Activated CD4-positive, alpha-beta T cell treated with anti-CD3 and anti-CD28 coated beads, Interleukin-2, Interleukin-4, amounts not matched to agents 100 ng/mL and 50 ng/mL, durations not matched to agents 16 hours and 8 hours (primary cell): ENCODE results near the gene ADARB2.

Experiments
- DNase-seq: peaks from one replicate; pipeline ENCODE4 v3.0.0-alpha.2; 2020; ENCODE audit warnings: low spot score

Gene ADARB2

DNA sequence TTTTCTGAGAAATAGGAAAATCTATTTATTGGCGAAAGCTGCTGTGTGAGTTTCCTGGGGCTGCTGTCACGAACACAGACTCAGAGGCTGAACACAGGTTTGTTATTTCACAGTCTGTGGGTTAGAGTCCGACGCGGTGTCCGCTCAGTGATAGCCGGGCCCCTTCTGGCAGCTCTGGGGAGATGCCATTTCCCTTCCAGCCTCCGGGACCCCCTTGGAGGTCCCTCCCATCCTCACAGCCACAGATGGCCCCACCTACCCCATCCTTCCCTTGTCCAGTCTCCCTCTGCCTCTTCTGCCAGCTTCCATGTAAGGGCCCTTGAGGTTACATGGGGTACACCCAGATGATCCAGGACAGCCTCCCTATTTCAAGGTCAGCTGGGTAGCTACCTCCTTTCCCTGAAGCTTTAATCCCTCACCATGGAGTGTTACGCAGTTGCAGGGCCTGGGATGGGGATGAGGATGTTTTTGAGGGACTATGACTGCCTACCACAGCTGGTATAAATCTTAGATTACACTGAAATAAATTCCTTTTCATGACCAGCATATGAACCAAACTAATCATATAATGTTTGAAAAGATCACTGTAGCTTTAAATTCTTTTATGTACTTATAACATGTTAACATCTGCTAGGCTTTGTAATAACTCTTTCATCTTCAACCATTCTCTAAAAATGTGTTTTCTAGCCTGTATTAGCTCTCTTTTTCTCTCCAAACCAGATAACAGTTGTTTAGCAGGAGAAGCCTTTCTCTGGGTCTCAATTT lies 582.6 kb downstream of the ADARB2 start:
- no peak for DNase-seq

DNA sequence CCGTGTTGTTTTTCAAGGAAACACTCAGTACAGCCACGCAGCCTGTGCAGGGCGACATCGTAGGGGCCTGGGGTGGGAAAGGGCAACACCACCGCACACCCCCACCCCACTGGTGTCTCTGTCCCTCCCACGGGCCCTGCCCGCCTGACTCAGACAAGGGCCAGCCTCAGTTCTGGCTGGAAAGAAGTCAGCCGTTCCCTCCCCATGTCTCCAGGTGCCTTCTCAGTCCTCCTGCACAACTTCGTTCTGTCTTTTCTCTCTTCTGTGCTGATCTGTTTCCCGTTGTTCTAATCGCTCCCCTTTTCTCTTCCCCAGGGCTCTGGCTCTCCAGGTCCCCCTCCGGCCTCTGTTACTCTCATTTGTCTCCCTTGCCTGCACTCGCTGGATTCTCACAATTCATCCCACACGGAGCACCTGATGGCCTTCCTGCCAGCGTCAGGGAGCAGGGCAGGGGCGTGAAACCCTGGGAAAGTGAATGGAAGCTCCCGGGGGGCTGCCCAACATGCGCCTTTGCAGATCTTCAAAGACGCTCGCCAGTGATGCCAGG lies 583.4 kb downstream of the ADARB2 start:
- no peak for DNase-seq

GRCh38 chr10:1153251-1153763 lies 584.0 kb downstream of the ADARB2 start:
- no peak for DNase-seq

- DNase-seq, result no peak
Observed at GRCh38 chr10:1152386-1153250, 584.7 kb downstream of the ADARB2 start.

- no peak for DNase-seq
Observed at GRCh38 chr10:1151076-1152033, 586.0 kb downstream of the ADARB2 start.

- no peak for DNase-seq
Observed at GRCh38 chr10:1150638-1150955, 586.7 kb downstream of the ADARB2 start.

GRCh38 chr10:1149793-1150637 lies 587.3 kb downstream of the ADARB2 start:
- peak; percentile 10 for DNase-seq

DNA sequence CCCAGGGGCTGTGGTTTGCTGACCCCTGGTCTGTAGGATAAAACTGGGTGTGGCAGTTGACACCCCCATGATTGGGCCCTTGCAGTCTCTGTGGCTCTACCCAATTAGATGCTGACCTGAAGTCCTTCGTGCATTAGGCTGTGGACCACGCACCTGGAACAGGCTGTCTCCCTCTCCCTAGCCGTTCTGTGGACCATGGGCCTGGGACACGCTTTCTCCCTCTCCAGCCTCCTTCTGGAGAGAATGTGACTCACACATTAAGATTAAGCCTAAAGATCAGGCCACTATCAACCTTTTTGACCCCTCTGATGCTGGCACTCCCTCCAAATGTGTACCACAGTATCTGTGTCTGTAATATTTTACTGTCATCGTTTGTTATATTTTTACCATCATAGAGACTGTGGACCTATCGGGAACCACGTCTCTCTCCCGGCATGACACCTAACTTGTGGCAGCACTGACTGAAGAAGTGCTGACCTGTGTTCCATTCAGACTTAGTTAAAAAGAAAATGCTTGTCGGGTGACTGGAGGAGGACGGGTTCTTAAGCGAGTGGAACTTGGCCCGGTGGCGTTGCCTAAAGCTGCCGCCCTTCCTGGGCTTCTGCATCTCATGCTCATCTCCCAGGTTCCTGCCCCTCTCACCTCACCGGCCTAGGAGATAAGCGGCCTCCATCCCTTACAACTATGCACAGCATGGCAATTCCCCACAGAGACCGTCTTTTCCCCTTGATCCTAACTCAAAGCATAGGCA lies 588.3 kb downstream of the ADARB2 start:
- no peak for DNase-seq

GRCh38 chr10:1147810-1148209 lies 589.5 kb downstream of the ADARB2 start:
- no peak for DNase-seq

DNA sequence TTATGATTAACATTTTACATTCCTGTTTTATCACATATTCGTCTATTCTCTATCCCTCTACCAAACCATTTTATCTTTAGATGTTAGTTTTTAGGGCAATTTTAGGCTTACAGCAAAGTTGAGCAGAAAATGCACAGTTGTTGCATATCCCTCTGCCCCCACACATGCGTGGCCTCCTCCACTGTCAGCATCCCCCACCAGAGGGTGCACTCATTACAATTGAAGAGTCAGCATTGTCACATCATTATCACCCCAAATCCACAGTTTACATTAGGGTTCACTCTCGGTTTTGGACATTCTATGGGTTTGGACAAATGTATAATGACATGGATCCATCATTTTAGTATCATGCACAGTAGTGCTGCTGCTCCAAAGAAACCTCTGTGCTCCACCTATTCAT lies 594.7 kb downstream of the ADARB2 start:
- no peak for DNase-seq

GRCh38 chr10:1141701-1142100 lies 595.6 kb downstream of the ADARB2 start:
- no peak for DNase-seq

GRCh38 chr10:1141261-1141660 lies 596.1 kb downstream of the ADARB2 start:
- DNase-seq, result no peak

- no peak for DNase-seq
Observed at GRCh38 chr10:1138529-1138928, 598.8 kb downstream of the ADARB2 start.

DNA sequence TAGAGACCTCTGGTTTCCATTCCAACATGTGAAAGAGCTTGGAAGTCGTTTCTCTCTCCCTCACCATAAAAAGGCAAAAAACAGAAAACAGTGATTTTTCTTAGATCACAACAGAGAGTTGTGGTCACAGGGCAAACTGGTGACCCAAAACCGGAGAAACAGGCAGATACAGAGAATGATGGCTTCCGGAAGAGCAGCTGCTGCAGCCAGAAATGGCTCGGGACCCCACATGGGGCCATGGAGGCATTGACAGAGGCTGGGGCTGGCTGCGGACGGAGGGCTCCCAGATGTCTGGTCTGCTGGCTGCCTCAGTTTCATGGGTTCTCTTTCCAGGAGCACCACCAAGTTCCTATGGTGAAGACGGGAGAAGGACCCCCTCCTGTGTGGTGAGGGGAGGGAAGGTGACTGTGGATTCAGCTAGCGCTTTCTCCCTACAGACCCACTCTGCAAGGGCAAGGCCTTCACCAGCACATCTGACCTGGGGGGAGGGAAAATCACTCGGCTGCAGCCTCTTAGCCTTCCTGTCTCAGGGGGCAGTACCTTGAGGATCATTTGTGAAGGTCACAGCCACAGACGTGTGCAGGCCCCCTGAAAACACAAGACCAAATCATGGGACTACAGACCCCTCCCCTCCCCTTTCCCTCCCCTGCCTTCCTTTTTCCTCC lies 599.7 kb downstream of the ADARB2 start:
- DNase-seq, result no peak

DNA sequence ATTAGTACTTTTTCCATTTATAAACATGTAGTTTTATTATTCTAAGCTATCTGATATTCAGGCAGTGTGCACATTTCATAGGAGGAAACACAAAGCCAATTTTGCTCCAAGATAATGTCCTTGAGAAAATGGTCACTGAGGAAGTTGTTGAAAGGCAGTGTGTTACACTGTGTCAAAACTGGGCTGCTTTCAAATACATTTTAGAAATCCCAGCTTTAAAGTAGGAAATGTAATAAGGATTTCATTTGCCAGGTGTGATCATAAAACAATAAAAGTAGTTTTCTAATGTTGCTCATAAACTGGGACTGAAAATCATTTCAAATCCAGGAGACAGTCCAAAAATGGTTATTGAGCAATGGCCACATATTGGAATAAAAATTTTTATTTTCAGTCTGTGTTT lies 601.1 kb downstream of the ADARB2 start:
- DNase-seq, result no peak

DNA sequence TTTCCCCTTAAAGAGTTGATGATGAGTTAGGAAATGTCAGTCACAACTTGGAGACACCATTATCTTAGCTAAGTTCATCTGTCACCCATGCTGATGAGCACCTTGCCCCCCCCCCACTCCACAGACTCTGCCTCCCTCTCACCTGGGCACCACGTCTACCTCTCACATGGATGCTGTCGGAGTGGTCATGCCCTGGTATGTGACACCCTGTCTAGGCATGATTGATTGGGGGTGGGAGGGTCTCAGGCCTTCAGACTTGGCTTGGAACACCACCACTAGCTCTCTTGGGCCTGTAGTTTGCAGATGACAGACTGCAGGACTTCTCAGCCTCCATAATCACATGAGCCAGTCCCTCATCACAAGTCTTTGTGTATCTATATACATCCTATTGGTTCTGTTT lies 603.2 kb downstream of the ADARB2 start:
- no peak for DNase-seq

DNA sequence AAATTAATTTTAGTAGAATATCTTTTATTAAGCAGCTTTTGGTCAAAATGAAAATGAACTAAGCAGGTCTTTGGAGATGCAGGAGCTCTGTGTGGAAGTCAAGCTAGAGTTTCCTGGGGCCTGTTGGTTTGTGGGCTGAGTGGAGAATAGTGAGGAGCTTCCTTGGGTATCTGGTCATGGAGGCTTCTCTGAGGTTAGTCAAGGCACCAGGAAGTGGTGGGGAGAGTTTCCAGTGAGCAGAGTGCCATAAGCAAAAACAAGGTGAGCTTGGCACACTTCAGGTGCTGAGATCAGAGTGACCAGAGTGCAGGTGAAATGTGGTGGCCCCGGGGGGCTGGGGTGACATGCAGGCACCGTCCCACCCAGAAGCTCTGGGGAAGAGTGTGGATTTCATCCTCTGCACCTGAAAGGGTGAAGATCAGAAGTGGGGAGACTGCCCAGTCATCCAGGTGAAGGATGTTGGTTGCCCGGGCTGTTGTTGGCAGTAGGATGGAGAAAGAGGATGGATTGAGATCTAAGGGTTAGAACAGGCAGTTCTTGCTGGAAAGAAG lies 603.8 kb downstream of the ADARB2 start:
- no peak for DNase-seq

DNA sequence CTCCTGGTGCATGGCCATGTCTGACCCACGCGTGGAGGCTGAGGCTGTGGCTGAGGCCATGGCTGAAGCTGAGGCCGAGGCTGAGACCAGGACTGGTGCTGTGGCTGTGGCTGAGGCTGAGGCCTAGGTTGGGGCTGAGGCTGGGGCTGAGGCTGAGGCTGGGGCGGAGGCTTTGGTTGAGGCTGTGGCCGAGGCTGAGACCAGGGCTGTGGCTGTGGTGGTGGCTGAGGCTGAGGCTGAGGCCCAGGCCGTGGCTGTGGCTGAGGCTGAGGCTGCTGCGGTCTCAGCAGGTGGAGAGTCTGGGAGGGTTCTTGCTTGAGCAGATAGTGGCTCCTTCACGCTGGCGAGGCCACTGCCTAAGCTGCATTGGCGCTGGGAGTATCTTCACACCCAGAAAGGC lies 604.7 kb downstream of the ADARB2 start:
- DNase-seq, result no peak
